ENCODE measurements around the gene HEPH.

GRCh38 chrX:66262807-66263206, 98.8 kb downstream of the HEPH start:
- TF ChIP-seq CTCF (IDR thresholded peaks at IDR 0.05 in 8 of 11, conservative IDR thresholded peaks at IDR 0.05 in 3 of 11) (no peak), POLR2A (IDR thresholded peaks at IDR 0.05) (no peak)

Measured in spleen (tissue), 7 donors.